HCT116 (cell line): ENCODE measurements around the gene G3BP1. TPM values are rescaled to one million over a fixed set of nuclear protein-coding genes. Genes with fewer than 3 reads are reported as not detected.

Experiments used
- ATAC-seq: fragments of 200-7000 bp; cut with Tn5 transposase; 2 replicates; pipeline ENCODE4 v1.9.1; 2020; ENCODE audit warnings: mild to moderate bottlenecking, moderate library complexity
- BruUV-seq: library from RNA; stranded (reverse); fragments of 400-500 nt; replicated peaks from 2 replicates; lab custom pipeline; 2021; lab: Mats Ljungman, UMichigan
- CTCF ChIA-PET: fragments of 300-600 bp; sonication (Branson Sonifier 250); formaldehyde crosslinking; loops from one replicate; lab custom pipeline; 2021; ENCODE audit warnings: antibody characterized with exemption; lab: Charles Lee
- POLR2A ChIA-PET: fragments of 300-600, 350-600 bp; sonication (Branson Sonifier 250); formaldehyde crosslinking; loops from one replicate; lab custom pipeline; 2021; ENCODE audit warnings: antibody characterized with exemption; lab: Charles Lee
- RAD21 ChIA-PET, 2 experiments: fragments of 300-600 bp; sonication (Branson Sonifier 250); formaldehyde crosslinking; loops; one replicate each; lab custom pipeline; 2023; ENCODE audit warnings: low total read pairs in 2 of 2; ENCODE audit not compliant: uncharacterized antibody in 2 of 2, unreplicated experiment in 2 of 2, low non-redundant PET in 1 of 2; lab: Charles Lee
- DNase-seq: peaks from one replicate; pipeline ENCODE4 v3.0.0-alpha.2; 2010; ENCODE audit warnings: low read depth, low spot score
- H2AFZ ChIP-seq: fragments of 200-600 bp; shearing (Covaris generic), sonication (generic); 2 replicates; pipeline ENCODE4 v1.6.1; 2017; ENCODE audit warnings: low read depth, mixed run types, mixed read lengths, antibody characterized with exemption, low read length; ENCODE audit not compliant: poor library complexity, severe bottlenecking
- H3K27ac ChIP-seq: 2 replicates; pipeline ENCODE4 v1.5.1; 2012; ENCODE audit warnings: low read depth, low read length
- H3K27me3 ChIP-seq: fragments of 200-600 bp; sonication (generic); 2 replicates; pipeline ENCODE4 v1.6.1; 2016; ENCODE audit warnings: mixed run types, low read length, mixed read lengths; ENCODE audit not compliant: insufficient read depth
- H3K36me3 ChIP-seq, 2 experiments: fragments of 200-500 bp in 1 of 2; fragments of 200-600 bp in 1 of 2; sonication (Bioruptor generic) in 1 of 2; sonication (generic) in 1 of 2; 2 replicates each; pipeline versions ENCODE4 v1.5.1 to v1.6.1; 2014 to 2016; ENCODE audit warnings: low read length in 2 of 2, inconsistent platforms in 1 of 2, mixed read lengths in 1 of 2, mixed run types in 1 of 2; ENCODE audit not compliant: insufficient read depth in 2 of 2, control insufficient read depth in 1 of 2
- H3K4me1 ChIP-seq, 2 experiments: fragments of 200-600 bp in 1 of 2; sonication (generic) in 1 of 2; 2 replicates each; pipeline versions ENCODE4 v1.5.1 to v1.6.1; 2012 to 2017; ENCODE audit warnings: low read length in 2 of 2, inconsistent platforms in 1 of 2, mild to moderate bottlenecking in 1 of 2, mixed read lengths in 1 of 2, mixed run types in 1 of 2, moderate library complexity in 1 of 2; ENCODE audit not compliant: insufficient read depth in 2 of 2, control insufficient read depth in 1 of 2
- H3K4me2 ChIP-seq: fragments of 200-600 bp; sonication (generic); 2 replicates; pipeline ENCODE4 v1.6.1; 2017; ENCODE audit warnings: mixed run types, low read length, mixed read lengths
- H3K4me3 ChIP-seq, 2 experiments: fragments of 200-600 bp in 1 of 2; sonication (generic) in 1 of 2; replicated peaks in 1 of 2; 2 replicates each; pipeline ENCODE4 v1.5.1; 2011 to 2016; ENCODE audit warnings: low read length in 2 of 2, control low read depth in 1 of 2, low read depth in 1 of 2, mild to moderate bottlenecking in 1 of 2, mixed read lengths in 1 of 2, mixed run types in 1 of 2
- H3K79me2 ChIP-seq: fragments of 200-600 bp; sonication (generic); 2 replicates; pipeline ENCODE4 v1.6.1; 2017; ENCODE audit warnings: mild to moderate bottlenecking, mixed run types, low read length, moderate library complexity, mixed read lengths; ENCODE audit not compliant: insufficient read depth
- H3K9ac ChIP-seq: fragments of 200-600 bp; sonication (generic); 2 replicates; pipeline ENCODE4 v1.6.1; 2016; ENCODE audit warnings: low read length, mixed read lengths
- H3K9me2 ChIP-seq: fragments of 200-600 bp; sonication (generic), shearing (Covaris generic); 2 replicates; pipeline ENCODE4 v1.6.1; 2017; ENCODE audit warnings: mixed run types, mild to moderate bottlenecking, moderate library complexity; ENCODE audit not compliant: insufficient read depth
- H3K9me3 ChIP-seq, 2 experiments: fragments of 200-500 bp in 1 of 2; fragments of 200-600 bp in 1 of 2; sonication (Bioruptor generic) in 1 of 2; sonication (generic) in 1 of 2; 2 replicates each; pipeline ENCODE4 v1.6.1; 2014 to 2017; ENCODE audit warnings: low read length in 2 of 2, mixed read lengths in 2 of 2, inconsistent platforms in 1 of 2, low read depth in 1 of 2, mild to moderate bottlenecking in 1 of 2, mixed run types in 1 of 2, moderate library complexity in 1 of 2; ENCODE audit not compliant: control insufficient read depth in 1 of 2, insufficient read depth in 1 of 2
- H4K20me1 ChIP-seq: fragments of 200-600 bp; sonication (generic), shearing (Covaris generic); 2 replicates; pipeline ENCODE4 v1.6.1; 2017; ENCODE audit warnings: mixed run types, mild to moderate bottlenecking, moderate library complexity; ENCODE audit not compliant: insufficient read depth
- ATF3 ChIP-seq: IDR thresholded peaks from 2 replicates; pipeline ENCODE4 v1.6.1; 2012
- CBX3 ChIP-seq: IDR thresholded peaks from 2 replicates; pipeline ENCODE4 v1.6.1; 2012; ENCODE audit warnings: low read depth
- CEBPB ChIP-seq: IDR thresholded peaks from 2 replicates; pipeline ENCODE4 v1.6.1; 2012; ENCODE audit warnings: low read depth
- CTCF ChIP-seq, 3 experiments: fragments of 200-600 bp in 1 of 3; sonication (generic) in 1 of 3; IDR thresholded peaks in 2 of 3; conservative IDR thresholded peaks in 1 of 3; 2 replicates each; pipeline ENCODE4 v1.5.1; 2012 to 2017; ENCODE audit warnings: low read depth in 2 of 3, low read length in 2 of 3, antibody characterized with exemption in 1 of 3, borderline replicate concordance in 1 of 3, control low read depth in 1 of 3, mild to moderate bottlenecking in 1 of 3, mixed read lengths in 1 of 3, mixed run types in 1 of 3, moderate library complexity in 1 of 3; ENCODE audit not compliant: insufficient read depth in 1 of 3
- EGR1 ChIP-seq: IDR thresholded peaks from 2 replicates; pipeline ENCODE4 v1.6.1; 2012; ENCODE audit warnings: low read depth
- ELF1 ChIP-seq: IDR thresholded peaks from 2 replicates; pipeline ENCODE4 v1.6.1; 2012; ENCODE audit warnings: low read depth, borderline replicate concordance
- EZH2 ChIP-seq: fragments of 200-600 bp; sonication (generic); IDR thresholded peaks from 2 replicates; pipeline ENCODE4 v1.6.1; 2017; ENCODE audit warnings: antibody characterized with exemption, mixed run types
- EZH2phosphoT487 ChIP-seq: fragments of 200-600 bp; IDR thresholded peaks from 2 replicates; pipeline ENCODE4 v1.6.1; 2018; ENCODE audit warnings: antibody characterized with exemption, borderline replicate concordance
- FOSL1 ChIP-seq: IDR thresholded peaks from 2 replicates; pipeline ENCODE4 v1.6.1; 2012; ENCODE audit warnings: low read depth
- JUND ChIP-seq: IDR thresholded peaks from 2 replicates; pipeline ENCODE4 v1.6.1; 2012
- MAX ChIP-seq: IDR thresholded peaks from 2 replicates; pipeline ENCODE4 v1.6.1; 2012
- POLR2A ChIP-seq: IDR thresholded peaks from 2 replicates; pipeline ENCODE4 v1.7.0; 2011; ENCODE audit warnings: borderline replicate concordance; ENCODE audit not compliant: insufficient read depth, insufficient read length; ENCODE audit errors: extremely low read depth
- REST ChIP-seq: IDR thresholded peaks from 2 replicates; pipeline ENCODE4 v1.6.1; 2012; ENCODE audit warnings: low read depth
- SIN3A ChIP-seq: IDR thresholded peaks from 2 replicates; pipeline ENCODE4 v1.6.1; 2012; ENCODE audit warnings: low read depth
- SP1 ChIP-seq: IDR thresholded peaks from 2 replicates; pipeline ENCODE4 v1.6.1; 2012; ENCODE audit warnings: low read depth
- TCF7L2 ChIP-seq: IDR thresholded peaks from 2 replicates; pipeline ENCODE4 v1.7.0; 2011; ENCODE audit warnings: borderline replicate concordance, inconsistent platforms; ENCODE audit not compliant: insufficient read depth, insufficient read length; ENCODE audit errors: extremely low read depth
- YY1 ChIP-seq: IDR thresholded peaks from 2 replicates; pipeline ENCODE4 v1.6.1; 2011; ENCODE audit warnings: low read length, low read depth, moderate library complexity, mild to moderate bottlenecking; ENCODE audit not compliant: insufficient replicate concordance; ENCODE audit errors: extremely low read depth
- ZFX ChIP-seq: fragments of 450-650 bp; IDR thresholded peaks from 2 replicates; pipeline ENCODE4 v1.6.1; 2017
- ZNF274 ChIP-seq: fragments of 200-500 bp; sonication (Bioruptor generic); IDR thresholded peaks from 2 replicates; pipeline ENCODE4 v1.6.1; 2014; ENCODE audit warnings: mild to moderate bottlenecking, low read depth, low read length, inconsistent platforms
- intact Hi-C: fragments of 100-400 bp; cut with micrococcal nuclease; formaldehyde crosslinking; loops from 2 replicates; pipeline ENCODE4 v1.10.0; 2022
- total RNA-seq: library from RNA; stranded (reverse); gene quantifications from one replicate; pipeline ENCODE4 v1.2.1, GENCODE V29; 2021; ENCODE audit not compliant: unreplicated experiment

Gene G3BP1
- total RNA-seq, 1 experiment from 2014 or later, result 296 TPM

GRCh38 chr5:151812757-151813309, 41.1 kb downstream of the G3BP1 start:
- no peak overlapping the region for H2AFZ ChIP-seq
- DNase-seq, result no peak
- no peak overlapping the region for H3K4me2 ChIP-seq
- H3K4me1 ChIP-seq, result no peaks in the 10 kb centered on the region
- peaks cover 28% of the 10 kb centered on the region; the same call in 1 of the 2 replicates for H4K20me1 ChIP-seq
- no TSS peak for BruUV-seq
- ATAC-seq, result no peak
- H3K36me3 ChIP-seq, result peaks cover 28 to 59% of the 10 kb centered on the region in 2 experiments
- no peak overlapping the region for H3K9ac ChIP-seq
- CTCF ChIA-PET, result no interaction called here
- no peak overlapping the region for H3K4me3 ChIP-seq
- TF ChIP-seq TCF7L2, result no peak
- TF ChIP-seq REST, result no peak
- TF ChIP-seq FOSL1, result no peak
- TF ChIP-seq EZH2, result no peak
- TF ChIP-seq ATF3, result no peak
- TF ChIP-seq CEBPB, result no peak
- no peak for TF ChIP-seq CTCF (IDR thresholded peaks at IDR 0.05 in 2 of 3, conservative IDR thresholded peaks at IDR 0.05 in 1 of 3; ENCODE audit: borderline replicate concordance in 1 of 3, insufficient read depth in 1 of 3, low read depth in 2 of 3, low read length in 2 of 3)
- TF ChIP-seq YY1, result no peak
- no peak for TF ChIP-seq EZH2phosphoT487
- TF ChIP-seq CBX3, result no peak
- TF ChIP-seq JUND, result no peak
- no peak for TF ChIP-seq SP1
- TF ChIP-seq ZFX, result no peak
- TF ChIP-seq MAX, result no peak
- no peak for TF ChIP-seq SIN3A
- TF ChIP-seq ZNF274, result no peak
- TF ChIP-seq EGR1, result no peak
- no peak for TF ChIP-seq ELF1
- TF ChIP-seq POLR2A, result no peak
- POLR2A ChIA-PET, result interaction anchor here (1.3 kb wide), 1 partner anchor 42 kb away, joined by 4 read pairs; no protein-coding TSS in a partner anchor
- intact Hi-C loops, result no loop called here
- no peak overlapping the region for H3K27ac ChIP-seq
- H3K27me3 ChIP-seq, result no peaks in the 10 kb centered on the region
- H3K9me2 ChIP-seq, result no peaks in the 10 kb centered on the region
- no peaks in the 10 kb centered on the region for H3K9me3 ChIP-seq
- RAD21 ChIA-PET, result no interaction called here
- H3K79me2 ChIP-seq, result peaks cover 35% of the 10 kb centered on the region
